ENCODE data around the gene ANKMY1. TPM values are rescaled to one million over a fixed set of nuclear protein-coding genes. Genes with fewer than 3 reads are reported as not detected.
A peak's percentile ranks its signal among the peaks of the same experiment; 100 is the strongest.

The ANKMY1 gene
- total RNA-seq, 4 donors from 2014 or later = 9.1 to 10.9 (median 10.2) TPM

- peaks cover 0 to 3% (median 0%) of the 10 kb centered on the region in 4 donors for H3K9me3 ChIP-seq
- 5% methylated on average over 16 of the region's 20 CpGs for WGBS
- peak overlapping the region; percentile 91 to 94 (median 93) for H3K27ac ChIP-seq (replicated peaks in 1 of 4)
- intact Hi-C loops (cut with DNase I) = no loop called here
- TF ChIP-seq CTCF (IDR thresholded peaks at IDR 0.05) = no peak
- TF ChIP-seq POLR2A (IDR thresholded peaks at IDR 0.05; ENCODE audit: low read depth) = peak; percentile 45
- H3K36me3 ChIP-seq = peaks cover 7 to 17% (median 17%) of the 10 kb centered on the region in 4 donors
- no peak for DNase-seq (ENCODE audit: extremely low spot score)
- peaks cover 37 to 59% (median 45%) of the 10 kb centered on the region in 4 donors for H3K4me1 ChIP-seq
- H3K4me3 ChIP-seq = peak overlapping the region; percentile 80 to 91 (median 86)
- H3K27me3 ChIP-seq = no peaks in the 10 kb centered on the region
These were observed 28.0 kb upstream of the ANKMY1 start for GRCh38 chr2:240585681-240586197.

- DNase-seq (ENCODE audit: extremely low spot score) = no peak
- intact Hi-C loops (cut with DNase I) = no loop called here
- H3K4me1 ChIP-seq = peaks cover 36 to 65% (median 48%) of the 10 kb centered on the region in 4 donors
These were observed 27.3 kb upstream of the ANKMY1 start for GRCh38 chr2:240585101-240585500.

GRCh38 chr2:240584486-240585031 is 26.8 kb upstream of the ANKMY1 start:
- 78% methylated on average over 4 of the region's 4 CpGs for WGBS
- peak overlapping the region in 3 of 4 donors; percentile 80 to 91 (median 86) for H3K4me3 ChIP-seq
- intact Hi-C loops (cut with DNase I) = no loop called here
- H3K27ac ChIP-seq (replicated peaks in 1 of 4) = no peak overlapping the region
- no peaks in the 10 kb centered on the region for H3K27me3 ChIP-seq
- peaks cover 37 to 70% (median 53%) of the 10 kb centered on the region in 4 donors for H3K4me1 ChIP-seq
- no peak for DNase-seq (ENCODE audit: extremely low spot score)
- TF ChIP-seq EP300 (IDR thresholded peaks at IDR 0.05) (no peak), POLR2A (IDR thresholded peaks at IDR 0.05; ENCODE audit: low read depth) (no peak), CTCF (IDR thresholded peaks at IDR 0.05) (no peak), POLR2AphosphoS5 (IDR thresholded peaks at IDR 0.05) (no peak)
- peaks cover 0 to 6% (median 5%) of the 10 kb centered on the region in 4 donors for H3K36me3 ChIP-seq
- peaks cover 0 to 3% (median 0%) of the 10 kb centered on the region in 4 donors for H3K9me3 ChIP-seq

More at GRCh38 chr2:240585101-240585500, 27.3 kb upstream of the ANKMY1 start:
- peak overlapping the region; percentile 80 to 91 (median 86) for H3K4me3 ChIP-seq
- H3K27ac ChIP-seq (replicated peaks in 1 of 4) = peak overlapping the region in 2 of 4 donors; percentile 91 to 92
- peaks cover 3 to 11% (median 10%) of the 10 kb centered on the region in 4 donors for H3K36me3 ChIP-seq
- 81% methylated on average over 5 of the region's 6 CpGs for WGBS
- H3K27me3 ChIP-seq = no peaks in the 10 kb centered on the region
- peaks cover 0 to 3% (median 0%) of the 10 kb centered on the region in 4 donors for H3K9me3 ChIP-seq
- TF ChIP-seq EP300 (IDR thresholded peaks at IDR 0.05) (no peak), POLR2A (IDR thresholded peaks at IDR 0.05; ENCODE audit: low read depth) (no peak), POLR2AphosphoS5 (IDR thresholded peaks at IDR 0.05) (no peak), CTCF (IDR thresholded peaks at IDR 0.05) (no peak)

- DNase-seq (ENCODE audit: extremely low spot score) = no peak
- Histone ChIP-seq H3K9me3 (peaks cover 0 to 3% (median 0%) of the 10 kb centered on the region in 4 donors), H3K4me3 (no peak overlapping the region), H3K27ac (replicated peaks in 1 of 4) (no peak overlapping the region), H3K4me1 (peaks cover 42 to 73% (median 57%) of the 10 kb centered on the region in 4 donors), H3K36me3 (peaks cover 0 to 7% (median 2%) of the 10 kb centered on the region in 4 donors), H3K27me3 (no peaks in the 10 kb centered on the region)
- TF ChIP-seq POLR2A (IDR thresholded peaks at IDR 0.05; ENCODE audit: low read depth) (no peak), EP300 (IDR thresholded peaks at IDR 0.05) (no peak), POLR2AphosphoS5 (IDR thresholded peaks at IDR 0.05) (no peak), CTCF (IDR thresholded peaks at IDR 0.05) (no peak)
- WGBS = 96% methylated on average over 4 of the region's 4 CpGs
- intact Hi-C loops (cut with DNase I) = no loop called here
These were observed 26.0 kb upstream of the ANKMY1 start for GRCh38 chr2:240583774-240584173.
